Measurements from ENCODE around the gene PLCB1. TPM values are rescaled to one million over a fixed set of nuclear protein-coding genes. Genes with fewer than 3 reads are reported as not detected.

The PLCB1 gene
- total and polyA plus RNA-seq, 2 of the 4 experiments (the other 2 are of a cell fraction) = 5.6 to 16.1 TPM

DNA sequence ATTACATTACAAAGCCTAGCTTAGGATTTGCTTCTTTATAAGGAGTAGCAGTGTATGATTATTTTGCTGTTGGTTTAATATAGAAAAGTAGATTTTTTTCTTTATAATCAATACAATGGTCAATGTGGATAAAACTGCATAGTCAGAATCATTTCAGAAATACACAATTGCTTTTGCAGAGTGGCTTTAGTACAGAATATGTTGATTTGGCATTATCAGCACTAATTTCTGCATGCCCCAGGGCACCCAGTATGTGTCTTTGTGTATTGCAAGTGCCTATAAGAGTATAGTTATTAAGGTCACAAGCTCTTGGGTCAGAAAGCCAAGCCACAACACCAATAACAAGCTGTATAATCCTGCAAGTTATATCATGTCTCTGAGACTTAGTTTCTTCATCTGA, 258.4 kb downstream of the PLCB1 start:
- TF ChIP-seq MAZ (IDR thresholded peaks at IDR 0.05; ENCODE audit: borderline replicate concordance, low read depth, low read length) = no peak
- TF ChIP-seq BHLHE40 (IDR thresholded peaks at IDR 0.05; ENCODE audit: low read depth, low read length) = no peak
- TF ChIP-seq CEBPB (IDR thresholded peaks at IDR 0.05; ENCODE audit: low read depth, low read length) = no peak
- TF ChIP-seq SMC3 (IDR thresholded peaks at IDR 0.05; ENCODE audit: low read depth, low read length) = no peak
- no peak for TF ChIP-seq MAFK (IDR thresholded peaks at IDR 0.05; ENCODE audit: low read depth, low read length)
- TF ChIP-seq CHD1 (IDR thresholded peaks at IDR 0.05; ENCODE audit: low read depth, low read length) = no peak
- TF ChIP-seq RFX5 (IDR thresholded peaks at IDR 0.05; ENCODE audit: low read depth, low read length) = no peak
- TF ChIP-seq FOS (IDR thresholded peaks at IDR 0.05; ENCODE audit: low read depth, low read length) = no peak
- no peak for TF ChIP-seq CTCF (conservative IDR thresholded peaks at IDR 0.05; ENCODE audit: low read depth, low read length)
- no peak for TF ChIP-seq RAD21 (IDR thresholded peaks at IDR 0.05; ENCODE audit: low read length)
- TF ChIP-seq NFE2L2 (IDR thresholded peaks at IDR 0.05; ENCODE audit: low read depth, low read length) = no peak
- no peak for TF ChIP-seq POLR2A (IDR thresholded peaks at IDR 0.05; ENCODE audit: low read depth, low read length)
- TF ChIP-seq USF2 (IDR thresholded peaks at IDR 0.05; ENCODE audit: low read depth, low read length) = no peak
- TF ChIP-seq, protein P1, sequence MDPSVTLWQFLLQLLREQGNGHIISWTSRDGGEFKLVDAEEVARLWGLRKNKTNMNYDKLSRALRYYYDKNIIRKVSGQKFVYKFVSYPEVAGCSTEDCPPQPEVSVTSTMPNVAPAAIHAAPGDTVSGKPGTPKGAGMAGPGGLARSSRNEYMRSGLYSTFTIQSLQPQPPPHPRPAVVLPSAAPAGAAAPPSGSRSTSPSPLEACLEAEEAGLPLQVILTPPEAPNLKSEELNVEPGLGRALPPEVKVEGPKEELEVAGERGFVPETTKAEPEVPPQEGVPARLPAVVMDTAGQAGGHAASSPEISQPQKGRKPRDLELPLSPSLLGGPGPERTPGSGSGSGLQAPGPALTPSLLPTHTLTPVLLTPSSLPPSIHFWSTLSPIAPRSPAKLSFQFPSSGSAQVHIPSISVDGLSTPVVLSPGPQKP (IDR thresholded peaks at IDR 0.05; ENCODE audit: borderline replicate concordance, low read depth, low read length) = no peak
- TF ChIP-seq MXI1 (IDR thresholded peaks at IDR 0.05; ENCODE audit: borderline replicate concordance, low read depth, low read length) = no peak
- Histone ChIP-seq H2BK120ac (ENCODE audit: low read depth, low read length) (no peak overlapping the region), H3K27ac (ENCODE audit: insufficient read depth, low read length) (no peak overlapping the region), H3K27me3 (ENCODE audit: control insufficient read depth, insufficient read depth, low read length) (no peaks in the 10 kb centered on the region), H2AFZ (replicated peaks; ENCODE audit: low read length, poor library complexity) (no peak overlapping the region), H3K36me3 (ENCODE audit: control insufficient read depth, insufficient read depth, low read length) (no peaks in the 10 kb centered on the region), H3K14ac (replicated peaks; ENCODE audit: low read depth, low read length) (no peak overlapping the region), H3K9me1 (ENCODE audit: insufficient read depth, low read length) (peaks cover 2% of the 10 kb centered on the region; the same call in 1 of the 2 replicates), H4K91ac (ENCODE audit: insufficient read depth, low read depth, low read length) (no peak overlapping the region), H3K4me1 (ENCODE audit: control insufficient read depth, insufficient read depth, low read length) (peaks cover 4% of the 10 kb centered on the region), H3K4me2 (ENCODE audit: low read depth, low read length) (no peak overlapping the region), H4K20me1 (ENCODE audit: insufficient read depth, low read length) (no peaks in the 10 kb centered on the region), H3K4ac (ENCODE audit: low read depth, low read length) (no peak overlapping the region), H3K23ac (ENCODE audit: low read depth, low read length) (no peak overlapping the region), H2BK5ac (ENCODE audit: low read depth, low read length, poor library complexity, severe bottlenecking) (no peak overlapping the region), H3K9ac (ENCODE audit: low read depth, low read length) (no peak overlapping the region), H2BK15ac (ENCODE audit: low read depth, low read length) (no peak overlapping the region), H3K79me1 (ENCODE audit: low read depth in 1 of 2, low read length in 2 of 2) (peaks cover 7 to 10% of the 10 kb centered on the region in 2 experiments), H2AK5ac (ENCODE audit: low read depth, low read length) (no peak overlapping the region), H3K4me3 (ENCODE audit: insufficient read depth, low read depth, low read length) (no peak overlapping the region), H4K8ac (ENCODE audit: low read depth in 2 of 2, low read length in 2 of 2) (no peak overlapping the region), H3K56ac (ENCODE audit: extremely low read depth, insufficient read depth, low read length) (no peak overlapping the region), H2BK20ac (ENCODE audit: low read depth, low read length) (no peak overlapping the region), H3K9me3 (ENCODE audit: control insufficient read depth, insufficient read depth, low read length) (no peaks in the 10 kb centered on the region), H4K5ac (ENCODE audit: low read depth, low read length) (no peak overlapping the region), H3K18ac (ENCODE audit: low read depth, low read length) (no peak overlapping the region), H2AK9ac (replicated peaks; ENCODE audit: low read depth, low read length, poor library complexity) (no peak overlapping the region)
- BruUV-seq (replicated peaks) = no TSS peak
- CTCF ChIA-PET = no interaction called here
- dilution Hi-C loops (cut with HindIII; ENCODE audit: low sequenced_read_pairs, unreplicated experiment) (no loop called here), in situ Hi-C loops (cut with MboI; ENCODE audit: low sequenced_read_pairs) (no loop called here), intact Hi-C loops (cut with micrococcal nuclease) (loop anchor here (10.0 kb wide), 1 partner anchor 456 kb away; no protein-coding TSS in a partner anchor)
- POLR2A ChIA-PET (ENCODE audit: unreplicated experiment) = interaction anchor here (0.6 kb wide), 1 partner anchor 118 kb away, joined by 4 read pairs; no protein-coding TSS in a partner anchor
- no peak for DNase-seq
- no peak for ATAC-seq (ENCODE audit: low read depth)
